K562 (cell line): ENCODE measurements around the gene CXCL16. TPM values are rescaled to one million over a fixed set of nuclear protein-coding genes. Genes with fewer than 3 reads are reported as not detected.

Source experiments
- ATAC-seq: fragments of 200-7000 bp; cut with Tn5 transposase; 3 replicates; pipeline ENCODE4 v1.9.1; 2020; ENCODE audit warnings: moderate library complexity
- BruUV-seq: library from RNA; stranded (reverse); fragments of 400-500 nt; replicated peaks from 2 replicates; lab custom pipeline; 2021; lab: Mats Ljungman, UMichigan
- CTCF ChIA-PET: fragments of 300-600 bp; formaldehyde crosslinking; extraction: SDS; loops from one replicate; lab custom pipeline; 2021; ENCODE audit warnings: low intra/inter-chr PET ratio; lab: Yijun Ruan, JAX
- POLR2A ChIA-PET: fragments of 300-600, 350-650 bp; sonication (Branson Sonifier 250); formaldehyde crosslinking; extraction: SDS; loops from one replicate; lab custom pipeline; 2021; ENCODE audit warnings: antibody characterized with exemption, inconsistent platforms; lab: Yijun Ruan, JAX
- DNase-seq, 4 experiments: peaks; one replicate each; pipeline versions ENCODE4 v3.0.0 to v3.0.0-alpha.2; 2011 to 2018; ENCODE audit warnings: low spot score in 3 of 4, mixed read lengths in 3 of 4; ENCODE audit errors: extremely low read depth in 1 of 4
- FAIRE-seq: peaks from 2 replicates; lab custom pipeline; 2011; peaks lifted over from hg19 to GRCh38; lab: Jason Lieb, UNC
- H2AFZ ChIP-seq: 2 replicates; pipeline ENCODE4 v1.6.0; 2011; ENCODE audit warnings: low read depth, low read length, control low read depth, inconsistent platforms
- H3K27ac ChIP-seq: fragments of 200-600 bp; 3 replicates; pipeline ENCODE4 v1.8.0; 2011; ENCODE audit warnings: low read depth, mild to moderate bottlenecking, control low read depth, inconsistent platforms, low read length, moderate library complexity, mixed read lengths; ENCODE audit errors: extremely low read depth
- H3K27me3 ChIP-seq, 2 experiments: fragments of 300-600 bp in 1 of 2; 2 replicates in 1 of 2; 3 replicates in 1 of 2; pipeline versions ENCODE4 v1.6.0 to v1.8.0; 2011; ENCODE audit warnings: inconsistent platforms in 2 of 2, low read length in 2 of 2, mild to moderate bottlenecking in 1 of 2, mixed read lengths in 1 of 2, moderate library complexity in 1 of 2; ENCODE audit not compliant: control insufficient read depth in 2 of 2, insufficient read depth in 2 of 2
- H3K36me3 ChIP-seq: fragments of 300-600 bp; 3 replicates; pipeline ENCODE4 v1.8.0; 2011; ENCODE audit warnings: mild to moderate bottlenecking, low read length, inconsistent platforms; ENCODE audit not compliant: control insufficient read depth, insufficient read depth
- H3K4me1 ChIP-seq, 2 experiments: fragments of 200-600 bp in 1 of 2; replicated peaks in 1 of 2; 2 replicates in 1 of 2; 3 replicates in 1 of 2; pipeline versions ENCODE4 v1.5.1 to v1.8.0; 2011; ENCODE audit warnings: inconsistent platforms in 2 of 2, low read length in 2 of 2, mild to moderate bottlenecking in 1 of 2, mixed read lengths in 1 of 2, moderate library complexity in 1 of 2; ENCODE audit not compliant: control insufficient read depth in 2 of 2, insufficient read depth in 2 of 2
- H3K4me2 ChIP-seq: 2 replicates; pipeline ENCODE4 v1.6.1; 2011; ENCODE audit warnings: low read length, control low read depth, inconsistent platforms, mixed read lengths; ENCODE audit not compliant: insufficient read depth
- H3K4me3 ChIP-seq: fragments of 200-600 bp; sonication (generic), shearing (Covaris generic); 2 replicates; pipeline ENCODE4 v1.5.1; 2016; ENCODE audit warnings: control low read depth, inconsistent platforms
- H3K79me2 ChIP-seq: fragments of 200-600 bp; 3 replicates; pipeline ENCODE4 v1.8.0; 2011; ENCODE audit warnings: low read length, inconsistent platforms; ENCODE audit not compliant: control insufficient read depth, insufficient read depth
- H3K9ac ChIP-seq, 2 experiments: 2 replicates each; pipeline versions ENCODE4 v1.6.0 to v1.6.1; 2011; ENCODE audit warnings: low read depth in 2 of 2, low read length in 2 of 2, control low read depth in 1 of 2, inconsistent platforms in 1 of 2, mild to moderate bottlenecking in 1 of 2, mixed read lengths in 1 of 2; ENCODE audit not compliant: insufficient read depth in 1 of 2
- H3K9me1 ChIP-seq: one replicate; pipeline ENCODE4 v1.6.0; 2011; ENCODE audit warnings: inconsistent platforms, mild to moderate bottlenecking, low read length, moderate library complexity; ENCODE audit not compliant: control insufficient read depth, insufficient read depth
- H3K9me3 ChIP-seq: replicated peaks from 2 replicates; pipeline ENCODE4 v1.5.1; 2011; ENCODE audit warnings: low read depth, low read length, inconsistent platforms; ENCODE audit not compliant: control insufficient read depth, insufficient read depth
- H4K20me1 ChIP-seq: replicated peaks from 2 replicates; pipeline ENCODE4 v1.6.1; 2011; ENCODE audit warnings: low read length, inconsistent platforms, mixed read lengths; ENCODE audit not compliant: control insufficient read depth, insufficient read depth
- ARNT ChIP-seq, 2 experiments: fragments of 450-650 bp; IDR thresholded peaks; 2 replicates each; pipeline ENCODE4 v1.6.1; 2016; ENCODE audit warnings: mild to moderate bottlenecking in 1 of 2
- KHSRP ChIP-seq: fragments of 450-650 bp; IDR thresholded peaks from 2 replicates; pipeline ENCODE4 v1.6.1; 2017
- NFRKB ChIP-seq: fragments of 450-650 bp; IDR thresholded peaks from 2 replicates; pipeline ENCODE4 v1.6.1; 2016; ENCODE audit warnings: low read depth
- RCOR1 ChIP-seq, 2 experiments: IDR thresholded peaks; 2 replicates each; pipeline ENCODE4 v1.6.1; 2012; ENCODE audit warnings: low read depth in 2 of 2, low read length in 2 of 2, borderline replicate concordance in 1 of 2, improper control_type of control experiment in 1 of 2
- SNRNP70 ChIP-seq: fragments of 200-400 bp; formaldehyde crosslinking; optimal IDR thresholded peaks from 2 replicates; pipeline ENCODE3; 2017; ENCODE audit warnings: low read depth, low read length
- ZBTB8A ChIP-seq: fragments of 450-650 bp; IDR thresholded peaks from 2 replicates; pipeline ENCODE4 v1.6.1; 2018; ENCODE audit warnings: mild to moderate bottlenecking, moderate library complexity; ENCODE audit not compliant: partially characterized antibody
- ZNF316 ChIP-seq: fragments of 450-650 bp; IDR thresholded peaks from 2 replicates; pipeline ENCODE4 v1.6.1; 2016
- ZNF347 ChIP-seq: fragments of 450-650 bp; formaldehyde crosslinking; IDR thresholded peaks from 2 replicates; pipeline ENCODE4 v1.4.0; 2020; ENCODE audit warnings: low read depth, mild to moderate bottlenecking, moderate library complexity
- ZNF41 ChIP-seq: fragments of 250-450 bp; sonication (Bioruptor Pico); conservative IDR thresholded peaks from 2 replicates; pipeline ENCODE4 v1.4.0; 2020; ENCODE audit warnings: mild to moderate bottlenecking
- ZNF445 ChIP-seq: fragments of 250-450 bp; sonication (Bioruptor Pico); IDR thresholded peaks from 2 replicates; pipeline ENCODE4 v1.4.0; 2020; ENCODE audit warnings: low read depth, mild to moderate bottlenecking, moderate library complexity
- ZNF639 ChIP-seq, 2 experiments: fragments of 200-800 bp in 1 of 2; sonication (Bioruptor generic) in 1 of 2; sonication (generic) in 1 of 2; formaldehyde crosslinking in 1 of 2; IDR thresholded peaks in 1 of 2; conservative IDR thresholded peaks in 1 of 2; 2 replicates each; pipeline versions ENCODE4 v1.5.0 to v1.6.1; 2016 to 2020; ENCODE audit warnings: missing compliant biosample characterization in 1 of 2, missing genetic modification characterization in 1 of 2, missing genetic modification reagents in 1 of 2
- ZNF785 ChIP-seq: fragments of 250-450 bp; sonication (Bioruptor Pico); IDR thresholded peaks from 2 replicates; pipeline ENCODE4 v1.4.0; 2020; ENCODE audit warnings: mild to moderate bottlenecking
- WGBS: fragments of 100-300 bp; shearing (Covaris generic); methylation state at CpG from one replicate; pipeline ENCODE4 v1.1.6; 2016; ENCODE audit warnings: low coverage, mixed read lengths; ENCODE audit not compliant: insufficient coverage; ENCODE audit errors: missing lambda C conversion rate; 5-methylcytosine and 5-hydroxymethylcytosine counted together
- in situ Hi-C: fragments of 300-500 bp; cut with MboI; formaldehyde crosslinking; loops from 4 replicates; pipeline ENCODE4 v1.15.0; 2018; ENCODE audit warnings: inconsistent platforms, mixed read lengths
- intact Hi-C: fragments of 100-400 bp; cut with micrococcal nuclease; formaldehyde crosslinking; loops from 2 replicates; pipeline ENCODE4 v1.14.2; 2022
- polyA plus RNA-seq, 8 experiments: library from polyadenylated mRNA; depleted of rRNA in 4 of 8; stranded (reverse) in 5 of 8; unstranded in 3 of 8; fragments of >200 nt; fragmentation: Nextera tagmentation in 2 of 8; fragmentation: Illumina TruSeq in 1 of 8; extraction: Ambion mirVana in 2 of 8; extraction: Trizol in 1 of 8; gene quantifications; 2 replicates each; pipeline versions ENCODE4 v1.2.1 to v1.2.3, GENCODE V29; 2011 to 2014; ENCODE audit warnings: inconsistent platforms in 1 of 8, missing spikeins in 1 of 8
- total RNA-seq, 7 experiments: library from RNA; depleted of rRNA in 6 of 7; stranded (reverse); fragments of >200 nt in 6 of 7; fragmentation: Illumina TruSeq in 2 of 7; extraction: Trizol in 2 of 7; gene quantifications; 2 replicates each; pipeline versions ENCODE4 v1.2.1 to v1.2.3, GENCODE V29; 2011 to 2021; ENCODE audit warnings: low replicate concordance in 1 of 7
- TF ChIP-seq, protein P1 (sequence below), 2 experiments: fragments of 450-650 bp; IDR thresholded peaks; 2 replicates each; pipeline ENCODE4 v1.6.1; 2016; ENCODE audit warnings: mild to moderate bottlenecking in 2 of 2, borderline replicate concordance in 1 of 2, low read depth in 1 of 2, moderate library complexity in 1 of 2

Gene CXCL16
- total and polyA plus RNA-seq, 9 of the 15 experiments (the other 6 are each of a cell fraction or from before 2014, with no cell fraction given), result 0.05 to 0.68 (median 0.22) TPM; not detected in 2

DNA sequence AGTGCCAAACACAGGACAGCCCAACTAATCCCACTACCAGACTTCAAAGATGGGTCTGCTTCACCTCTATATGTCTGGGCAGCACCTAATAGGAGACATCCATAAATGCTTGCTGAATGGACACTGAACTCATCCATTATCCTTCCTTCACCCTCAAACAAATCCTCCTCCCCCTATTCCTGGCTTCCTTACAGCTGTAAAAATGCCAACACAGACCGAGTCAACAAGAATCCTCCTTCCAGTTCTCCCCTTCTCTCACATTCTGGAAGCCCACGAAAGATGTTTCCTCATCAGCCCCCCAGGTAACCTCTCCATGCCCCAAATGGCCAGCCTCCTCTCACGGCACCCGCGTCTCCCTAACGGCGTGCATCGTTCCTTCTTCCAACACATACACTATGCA lies 48.0 kb downstream of the CXCL16 start:
- Histone ChIP-seq H3K9ac (no peak overlapping the region), H4K20me1 (no peaks in the 10 kb centered on the region), H3K4me2 (no peak overlapping the region), H3K79me2 (peaks cover 31% of the 10 kb centered on the region), H3K9me3 (no peaks in the 10 kb centered on the region), H3K4me1 (no peaks in the 10 kb centered on the region), H3K27ac (no peak overlapping the region), H3K27me3 (no peaks in the 10 kb centered on the region), H2AFZ (no peak overlapping the region), H3K4me3 (no peak overlapping the region), H3K36me3 (peaks cover 59% of the 10 kb centered on the region), H3K9me1 (no peaks in the 10 kb centered on the region)
- no peak for DNase-seq
- no peak for FAIRE-seq
- no TSS peak for BruUV-seq
- in situ Hi-C loops (no loop called here), intact Hi-C loops (loop anchor here (10.0 kb wide), 1 partner anchor 67 kb away; no protein-coding TSS in a partner anchor)
- WGBS, result 92% methylated on average over 8 of the region's 8 CpGs
- TF ChIP-seq ZNF785 (no peak), ZNF639 (CRISPR knock-in tag; conservative IDR thresholded peaks at IDR 0.05 in 1 of 2, IDR thresholded peaks at IDR 0.05 in 1 of 2) (no peak), ZNF41 (no peak), SNRNP70 (no peak), NFRKB (no peak), ARNT (IDR thresholded peaks at IDR 0.05) (no peak), KHSRP (no peak), ZNF347 (CRISPR knock-in tag) (no peak), ZNF316 (no peak), ZNF445 (no peak), RCOR1 (IDR thresholded peaks at IDR 0.05; ENCODE audit: borderline replicate concordance in 1 of 2, low read depth in 2 of 2, low read length in 2 of 2) (no peak), ZBTB8A (no peak)
- TF ChIP-seq, protein P1, sequence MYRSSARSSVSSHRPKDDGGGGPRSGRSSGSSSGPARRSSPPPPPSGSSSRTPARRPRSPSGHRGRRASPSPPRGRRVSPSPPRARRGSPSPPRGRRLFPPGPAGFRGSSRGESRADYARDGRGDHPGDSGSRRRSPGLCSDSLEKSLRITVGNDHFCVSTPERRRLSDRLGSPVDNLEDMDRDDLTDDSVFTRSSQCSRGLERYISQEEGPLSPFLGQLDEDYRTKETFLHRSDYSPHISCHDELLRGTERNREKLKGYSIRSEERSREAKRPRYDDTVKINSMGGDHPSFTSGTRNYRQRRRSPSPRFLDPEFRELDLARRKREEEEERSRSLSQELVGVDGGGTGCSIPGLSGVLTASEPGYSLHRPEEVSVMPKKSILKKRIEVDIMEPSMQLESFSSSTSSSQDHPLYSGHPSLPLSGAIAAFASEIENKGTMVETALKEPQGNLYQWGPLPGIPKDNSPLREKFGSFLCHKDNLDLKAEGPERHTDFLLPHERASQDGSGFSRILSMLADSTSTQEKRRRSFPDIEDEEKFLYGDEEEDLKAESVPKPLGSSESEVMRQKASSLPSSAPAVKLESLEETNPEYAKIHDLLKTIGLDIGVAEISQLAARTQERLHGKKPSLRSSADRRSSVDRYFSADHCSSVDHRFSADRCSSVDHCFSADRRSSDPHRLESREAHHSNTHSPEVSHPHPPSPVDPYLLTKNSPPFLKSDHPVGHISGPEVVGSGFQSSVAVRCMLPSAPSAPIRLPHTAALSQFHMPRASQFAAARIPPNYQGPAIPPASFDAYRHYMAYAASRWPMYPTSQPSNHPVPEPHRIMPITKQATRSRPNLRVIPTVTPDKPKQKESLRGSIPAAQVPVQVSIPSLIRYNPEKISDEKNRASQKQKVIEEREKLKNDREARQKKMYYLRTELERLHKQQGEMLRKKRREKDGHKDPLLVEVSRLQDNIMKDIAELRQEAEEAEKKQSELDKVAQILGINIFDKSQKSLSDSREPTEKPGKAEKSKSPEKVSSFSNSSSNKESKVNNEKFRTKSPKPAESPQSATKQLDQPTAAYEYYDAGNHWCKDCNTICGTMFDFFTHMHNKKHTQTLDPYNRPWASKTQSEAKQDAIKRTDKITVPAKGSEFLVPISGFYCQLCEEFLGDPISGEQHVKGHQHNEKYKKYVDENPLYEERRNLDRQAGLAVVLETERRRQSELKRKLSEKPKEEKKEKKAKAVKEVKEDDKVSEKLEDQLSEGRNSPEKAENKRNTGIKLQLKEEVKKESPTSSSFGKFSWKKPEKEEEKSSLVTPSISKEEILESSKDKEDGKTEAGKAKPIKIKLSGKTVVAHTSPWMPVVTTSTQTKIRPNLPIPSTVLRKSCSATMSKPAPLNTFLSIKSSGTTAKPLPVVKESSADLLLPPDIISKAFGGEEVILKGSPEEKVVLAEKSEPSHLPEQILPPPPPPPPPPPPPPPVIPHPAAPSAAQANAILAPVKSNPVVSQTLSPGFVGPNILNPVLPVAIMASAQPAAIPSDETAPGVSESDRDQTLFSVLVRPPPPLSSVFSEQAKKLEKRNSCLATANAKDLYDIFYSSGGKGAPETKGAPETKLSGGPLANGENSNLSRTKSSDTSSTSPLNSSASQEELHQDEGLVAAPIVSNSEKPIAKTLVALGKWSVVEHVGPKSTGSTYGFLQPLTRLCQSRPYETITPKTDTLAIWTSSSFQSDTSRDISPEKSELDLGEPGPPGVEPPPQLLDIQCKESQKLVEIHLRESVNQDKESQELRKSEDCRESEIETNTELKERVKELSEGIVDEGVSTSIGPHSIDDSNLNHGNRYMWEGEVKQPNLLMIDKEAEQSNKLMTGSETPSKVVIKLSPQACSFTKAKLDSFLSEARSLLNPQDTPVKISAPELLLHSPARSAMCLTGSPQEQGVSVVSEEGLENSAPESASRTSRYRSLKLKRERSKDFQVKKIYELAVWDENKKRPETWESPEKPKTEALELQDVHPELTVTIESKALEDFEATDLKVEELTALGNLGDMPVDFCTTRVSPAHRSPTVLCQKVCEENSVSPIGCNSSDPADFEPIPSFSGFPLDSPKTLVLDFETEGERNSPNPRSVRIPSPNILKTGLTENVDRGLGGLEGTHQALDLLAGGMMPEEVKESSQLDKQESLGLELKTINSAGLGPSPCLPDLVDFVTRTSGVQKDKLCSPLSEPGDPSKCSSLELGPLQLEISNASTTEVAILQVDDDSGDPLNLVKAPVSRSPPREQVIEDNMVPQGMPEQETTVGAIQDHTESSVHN (IDR thresholded peaks at IDR 0.05; ENCODE audit: borderline replicate concordance in 1 of 2, low read depth in 1 of 2), result no peak
- no peak for ATAC-seq
- CTCF ChIA-PET, result no interaction called here
- POLR2A ChIA-PET, result interaction anchor here (1.0 kb wide), 1 partner anchor 9 kb away, joined by 3 read pairs; no protein-coding TSS in a partner anchor
